Measurements from ENCODE around the gene INSYN2B.

DNA sequence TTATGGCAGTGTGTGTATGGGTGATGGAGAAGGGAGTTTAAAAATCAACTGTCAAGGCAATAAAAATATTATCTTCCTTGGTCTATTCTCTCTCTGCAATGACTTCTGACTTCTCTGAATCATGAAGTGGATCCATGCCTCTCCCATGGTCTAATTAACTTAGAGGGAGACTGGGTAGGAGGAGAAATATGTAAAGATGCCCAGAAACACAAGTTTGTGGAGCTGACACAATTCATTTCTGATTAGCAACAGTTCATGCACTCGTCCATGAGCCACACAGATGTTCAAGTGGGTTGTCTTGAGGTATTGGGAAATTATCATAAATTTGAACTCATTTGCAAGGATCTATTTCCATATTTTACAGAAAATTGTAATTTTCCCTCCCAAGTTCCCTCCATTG, 38.1 kb downstream of the INSYN2B start:
- TF ChIP-seq, protein P1, sequence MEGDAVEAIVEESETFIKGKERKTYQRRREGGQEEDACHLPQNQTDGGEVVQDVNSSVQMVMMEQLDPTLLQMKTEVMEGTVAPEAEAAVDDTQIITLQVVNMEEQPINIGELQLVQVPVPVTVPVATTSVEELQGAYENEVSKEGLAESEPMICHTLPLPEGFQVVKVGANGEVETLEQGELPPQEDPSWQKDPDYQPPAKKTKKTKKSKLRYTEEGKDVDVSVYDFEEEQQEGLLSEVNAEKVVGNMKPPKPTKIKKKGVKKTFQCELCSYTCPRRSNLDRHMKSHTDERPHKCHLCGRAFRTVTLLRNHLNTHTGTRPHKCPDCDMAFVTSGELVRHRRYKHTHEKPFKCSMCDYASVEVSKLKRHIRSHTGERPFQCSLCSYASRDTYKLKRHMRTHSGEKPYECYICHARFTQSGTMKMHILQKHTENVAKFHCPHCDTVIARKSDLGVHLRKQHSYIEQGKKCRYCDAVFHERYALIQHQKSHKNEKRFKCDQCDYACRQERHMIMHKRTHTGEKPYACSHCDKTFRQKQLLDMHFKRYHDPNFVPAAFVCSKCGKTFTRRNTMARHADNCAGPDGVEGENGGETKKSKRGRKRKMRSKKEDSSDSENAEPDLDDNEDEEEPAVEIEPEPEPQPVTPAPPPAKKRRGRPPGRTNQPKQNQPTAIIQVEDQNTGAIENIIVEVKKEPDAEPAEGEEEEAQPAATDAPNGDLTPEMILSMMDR (IDR thresholded peaks at IDR 0.05) = no peak
- TF ChIP-seq ZNF671 (CRISPR knock-in tag; IDR thresholded peaks at IDR 0.05) (no peak), HMGA2 (CRISPR knock-in tag; IDR thresholded peaks at IDR 0.05) (no peak), ZNF121 (CRISPR knock-in tag; IDR thresholded peaks at IDR 0.05) (no peak)

Data from WTC11 (cell line).